SK-N-MC (cell line): ENCODE measurements around the gene EAF2.

ENCODE experiments used
- EZH2 ChIP-seq: fragments of 200-600 bp; sonication (generic); IDR thresholded peaks from one replicate; pipeline ENCODE4 v1.6.1; 2017; ENCODE audit warnings: antibody characterized with exemption
- POLR2AphosphoS5 ChIP-seq: IDR thresholded peaks from 2 replicates; pipeline ENCODE4 v1.6.1; 2012; ENCODE audit warnings: mild to moderate bottlenecking, low read depth, low read length, borderline replicate concordance

DNA sequence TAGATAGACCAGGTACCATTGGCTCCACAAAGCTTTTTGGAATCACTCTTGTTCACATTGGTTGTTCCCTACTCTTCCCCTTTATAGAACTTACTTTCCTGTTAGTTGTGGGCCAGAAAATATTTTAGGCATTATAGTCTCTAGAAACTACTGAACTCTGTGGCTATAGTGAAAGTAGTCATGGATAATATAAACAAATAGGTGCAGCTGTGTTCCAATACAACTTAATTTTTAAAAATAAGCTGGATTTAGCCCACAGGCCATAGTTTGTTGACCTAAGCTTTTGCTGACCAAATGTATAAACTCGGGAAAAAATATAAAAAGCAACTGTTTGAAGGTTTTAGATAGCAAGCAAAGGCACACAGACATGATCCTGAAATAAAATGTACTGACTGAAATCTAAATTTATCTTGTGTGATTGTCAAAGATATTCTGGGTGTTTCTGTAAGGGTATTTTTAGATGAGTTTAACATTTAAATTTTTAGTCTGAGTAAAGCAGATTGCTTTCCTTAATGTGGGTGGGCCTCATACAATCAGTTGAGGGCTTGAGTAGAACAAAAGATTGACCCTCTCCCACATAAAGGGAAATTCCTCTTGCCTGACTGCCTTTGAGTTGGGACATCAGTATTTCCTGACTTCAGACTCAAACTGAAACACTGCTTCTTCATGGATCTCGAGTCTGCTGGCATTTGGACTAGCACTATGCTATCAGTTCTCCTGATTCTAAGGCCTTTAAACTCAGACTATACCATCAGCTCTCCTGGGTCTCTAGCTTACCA, 13.4 kb upstream of the EAF2 start:
- no peak for TF ChIP-seq POLR2AphosphoS5
- no peak for TF ChIP-seq EZH2
